Naive thymus-derived CD8-positive, alpha-beta T cell (primary cell): ENCODE measurements around the gene RIPPLY2. TPM values are rescaled to one million over a fixed set of nuclear protein-coding genes. Genes with fewer than 3 reads are reported as not detected.
"Not testable (repeated sequence)": the region's sequence is repeated elsewhere in the genome, so short reads cannot be mapped to it uniquely, and the experiment has no call there.

Experiments used
- ATAC-seq, 2 donors: fragments of 150-1000 bp; cut with Tn5 transposase in 1 of 2; sonication (Bioruptor Pico), chemical (Tn5 transposase) in 1 of 2; 1 replicate in 1 of 2; 2 replicates in 1 of 2; pipeline ENCODE4 v1.10.0; 2021; ENCODE audit warnings: mild to moderate bottlenecking in 2 of 2, moderate library complexity in 2 of 2
- POLR2A ChIA-PET: fragments of 350-600 bp; sonication (Branson Sonifier 250); formaldehyde crosslinking; loops from one replicate; lab custom pipeline; 2021; ENCODE audit warnings: antibody characterized with exemption; lab: Charles Lee
- DNase-seq, 10 donors: peaks; one replicate each; pipeline versions ENCODE4 v3.0.0 to v3.0.0-alpha.2; 2020 to 2022
- H3K27ac Mint-ChIP-seq, 10 donors: one replicate each; pipeline ENCODE4 v1.8.0; 2020 to 2022; ENCODE audit warnings: mild to moderate bottlenecking in 10 of 10, mixed read lengths in 10 of 10, moderate library complexity in 4 of 10, inconsistent platforms in 1 of 10
- H3K27me3 Mint-ChIP-seq, 5 donors: one replicate each; pipeline ENCODE4 v1.8.0; 2021 to 2022; ENCODE audit warnings: mixed read lengths in 5 of 5
- H3K36me3 Mint-ChIP-seq, 3 donors: one replicate each; pipeline ENCODE4 v1.8.0; 2020 to 2022; ENCODE audit warnings: mixed read lengths in 3 of 3, mild to moderate bottlenecking in 2 of 3, inconsistent platforms in 1 of 3
- H3K4me1 Mint-ChIP-seq, 4 donors: one replicate each; pipeline ENCODE4 v1.8.0; 2021 to 2022; ENCODE audit warnings: mixed read lengths in 4 of 4
- H3K4me3 Mint-ChIP-seq, 10 donors: one replicate each; pipeline ENCODE4 v1.8.0; 2020 to 2022; ENCODE audit warnings: mild to moderate bottlenecking in 10 of 10, mixed read lengths in 10 of 10, moderate library complexity in 6 of 10, inconsistent platforms in 1 of 10
- H3K9me3 Mint-ChIP-seq, 9 donors: one replicate each; pipeline ENCODE4 v1.8.0; 2020 to 2022; ENCODE audit warnings: mixed read lengths in 9 of 9, mild to moderate bottlenecking in 3 of 9, inconsistent platforms in 1 of 9, moderate library complexity in 1 of 9
- polyA plus RNA-seq, 3 donors: library from polyadenylated mRNA; unstranded; fragments of 300-500 nt; fragmentation: Illumina TruSeq; gene quantifications; one replicate each; pipeline ENCODE4 v1.2.3, GENCODE V29; 2021
- total RNA-seq, 8 experiments: library from RNA in 2 of 8; stranded (reverse) in 2 of 8; gene quantifications; one replicate each; pipeline ENCODE4 v1.2.3 and lab custom pipeline; 2021 to 2026

RIPPLY2 gene
- total and polyA plus RNA-seq, 5 experiments from 2014 or later, result not detected

DNA sequence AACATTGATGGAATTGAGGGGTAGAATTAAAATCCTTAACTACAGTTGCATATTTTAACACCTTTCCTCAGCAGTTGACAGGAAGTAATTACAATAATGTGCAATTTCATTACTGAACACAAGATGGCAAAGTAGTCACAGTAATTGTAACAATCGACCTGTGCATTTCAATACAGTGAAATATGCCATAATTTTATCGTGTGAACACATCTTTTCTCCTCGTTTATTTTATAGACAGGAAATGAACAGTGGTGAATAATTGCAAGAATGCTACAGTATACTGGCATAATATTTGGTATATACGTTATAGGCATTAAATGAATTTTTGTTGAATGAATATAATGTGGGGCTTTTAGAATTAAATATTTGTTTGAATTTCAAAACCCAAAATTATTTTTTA, 31.4 kb downstream of the RIPPLY2 start:
- DNase-seq (peak in 3 of 10 donors; percentile 38 to 50 (median 47)), ATAC-seq (peak; percentile 58 to 70)
- Mint-ChIP-seq H3K4me1 (peaks cover 11 to 37% (median 27%) of the 10 kb centered on the region in 4 donors), H3K36me3 (peaks cover 0 to 6% (median 4%) of the 10 kb centered on the region in 3 donors), H3K4me3 (no peak overlapping the region), H3K27me3 (no peaks in the 10 kb centered on the region), H3K27ac (no peak overlapping the region), H3K9me3 (no peaks in the 10 kb centered on the region)
- POLR2A ChIA-PET, result no interaction called here

DNA sequence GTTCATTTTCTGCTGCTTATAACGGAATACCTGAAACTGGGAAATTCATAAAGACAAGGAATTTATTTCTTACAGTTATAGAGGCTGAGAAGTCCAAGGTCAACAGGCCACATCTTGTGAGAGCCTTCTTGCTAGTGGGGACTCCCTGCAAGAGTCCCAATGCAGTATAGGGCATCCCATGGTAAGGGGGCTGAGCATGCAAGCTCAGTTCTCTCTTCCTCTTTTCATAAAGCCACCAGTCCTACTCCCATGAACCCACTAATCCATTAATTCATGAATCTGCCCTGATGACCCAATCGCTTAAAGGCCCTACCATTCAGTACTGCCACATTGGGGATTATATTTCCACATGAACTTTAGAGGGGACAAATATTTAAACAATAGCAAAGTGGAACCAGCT, 32.8 kb downstream of the RIPPLY2 start:
- no peaks in the 10 kb centered on the region for H3K9me3 Mint-ChIP-seq
- POLR2A ChIA-PET, result no interaction called here
- peaks cover 9 to 34% (median 20%) of the 10 kb centered on the region in 4 donors for H3K4me1 Mint-ChIP-seq
- no peak for ATAC-seq
- no peak overlapping the region for H3K4me3 Mint-ChIP-seq
- H3K27ac Mint-ChIP-seq, result no peak overlapping the region
- peaks cover 0 to 8% (median 6%) of the 10 kb centered on the region in 3 donors for H3K36me3 Mint-ChIP-seq
- no peak for DNase-seq
- H3K27me3 Mint-ChIP-seq, result no peaks in the 10 kb centered on the region

GRCh38 chr6:83889621-83890020, 36.5 kb downstream of the RIPPLY2 start:
- no peaks in the 10 kb centered on the region for H3K9me3 Mint-ChIP-seq
- POLR2A ChIA-PET, result no interaction called here
- no peak overlapping the region for H3K4me3 Mint-ChIP-seq
- H3K36me3 Mint-ChIP-seq, result peaks cover 5 to 19% (median 9%) of the 10 kb centered on the region in 3 donors
- ATAC-seq, result no peak
- no peak overlapping the region for H3K27ac Mint-ChIP-seq
- H3K27me3 Mint-ChIP-seq, result no peaks in the 10 kb centered on the region
- no peak for DNase-seq
- H3K4me1 Mint-ChIP-seq, result peaks cover 14 to 34% (median 32%) of the 10 kb centered on the region in 4 donors

DNA sequence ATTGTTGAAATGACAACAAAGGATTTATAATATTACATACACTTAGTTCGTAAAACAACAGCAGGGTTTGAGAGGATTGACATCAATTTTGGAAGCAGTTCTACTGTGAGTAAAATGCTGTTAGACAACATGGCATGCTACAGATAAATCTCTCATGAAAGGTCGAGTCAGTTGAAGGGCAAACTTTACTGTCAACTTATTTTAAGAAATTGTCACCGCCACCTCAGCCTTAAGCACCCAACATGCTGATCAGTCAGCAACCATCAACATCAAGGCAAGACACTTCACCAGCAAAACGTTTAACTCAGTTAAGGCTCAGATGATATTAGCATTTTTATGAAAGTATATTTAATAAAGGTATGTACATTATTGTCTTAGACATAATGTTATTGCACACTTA, 37.4 kb downstream of the RIPPLY2 start:
- H3K9me3 Mint-ChIP-seq, result no peaks in the 10 kb centered on the region
- H3K27me3 Mint-ChIP-seq, result no peaks in the 10 kb centered on the region
- POLR2A ChIA-PET, result no interaction called here
- H3K4me3 Mint-ChIP-seq, result no peak overlapping the region
- H3K27ac Mint-ChIP-seq, result no peak overlapping the region
- ATAC-seq (no peak), DNase-seq (no peak)
- peaks cover 16 to 40% (median 34%) of the 10 kb centered on the region in 4 donors for H3K4me1 Mint-ChIP-seq
- H3K36me3 Mint-ChIP-seq, result peaks cover 5 to 28% (median 16%) of the 10 kb centered on the region in 3 donors

GRCh38 chr6:83891586-83891985, 38.4 kb downstream of the RIPPLY2 start:
- H3K27me3 Mint-ChIP-seq, result no peaks in the 10 kb centered on the region
- POLR2A ChIA-PET, result no interaction called here
- peaks cover 20 to 48% (median 35%) of the 10 kb centered on the region in 4 donors for H3K4me1 Mint-ChIP-seq
- H3K36me3 Mint-ChIP-seq, result peaks cover 12 to 36% (median 26%) of the 10 kb centered on the region in 3 donors
- no peak for DNase-seq
- no peak overlapping the region for H3K4me3 Mint-ChIP-seq
- H3K9me3 Mint-ChIP-seq, result peaks cover 0 to 7% (median 0%) of the 10 kb centered on the region in 9 donors
- H3K27ac Mint-ChIP-seq, result no peak overlapping the region
- no peak for ATAC-seq

- DNase-seq (no peak), ATAC-seq (no peak)
- H3K36me3 Mint-ChIP-seq, result peaks cover 12 to 40% (median 35%) of the 10 kb centered on the region in 3 donors
- H3K4me3 Mint-ChIP-seq, result no peak overlapping the region
- peaks cover 0 to 13% (median 3%) of the 10 kb centered on the region in 9 donors for H3K9me3 Mint-ChIP-seq
- H3K27me3 Mint-ChIP-seq, result no peaks in the 10 kb centered on the region
- POLR2A ChIA-PET, result no interaction called here
- peaks cover 20 to 48% (median 35%) of the 10 kb centered on the region in 4 donors for H3K4me1 Mint-ChIP-seq
- peak overlapping the region in 1 of 10 donors; percentile 49 for H3K27ac Mint-ChIP-seq
Observed at GRCh38 chr6:83893024-83893423, 39.9 kb downstream of the RIPPLY2 start.

DNA sequence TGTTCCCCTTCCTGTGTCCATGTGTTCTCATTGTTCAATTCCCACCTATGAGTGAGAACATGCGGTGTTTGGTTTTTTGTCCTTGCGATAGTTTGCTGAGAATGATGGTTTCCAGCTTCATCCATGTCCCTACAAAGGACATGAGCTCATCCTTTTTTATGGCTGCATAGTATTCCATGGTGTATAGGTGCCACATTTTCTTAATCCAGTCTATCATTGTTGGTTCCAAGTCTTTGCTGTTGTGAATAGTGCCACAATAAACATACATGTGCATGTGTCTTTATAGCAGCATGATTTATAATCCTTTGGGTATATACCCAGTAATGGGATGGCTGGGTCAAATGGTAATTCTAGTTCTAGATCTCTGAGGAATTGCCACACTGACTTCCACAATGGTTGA, 43.9 kb downstream of the RIPPLY2 start:
- H3K27ac Mint-ChIP-seq, H3K27me3 Mint-ChIP-seq, H3K4me3 Mint-ChIP-seq, DNase-seq, POLR2A ChIA-PET, ATAC-seq: not testable (repeated sequence)
- peaks cover 17 to 46% (median 33%) of the 10 kb centered on the region in 4 donors for H3K4me1 Mint-ChIP-seq
- H3K36me3 Mint-ChIP-seq, result peaks cover 27 to 56% (median 48%) of the 10 kb centered on the region in 3 donors
- H3K9me3 Mint-ChIP-seq, result peaks cover under 1 to 37% (median 26%) of the 10 kb centered on the region in 9 donors

DNA sequence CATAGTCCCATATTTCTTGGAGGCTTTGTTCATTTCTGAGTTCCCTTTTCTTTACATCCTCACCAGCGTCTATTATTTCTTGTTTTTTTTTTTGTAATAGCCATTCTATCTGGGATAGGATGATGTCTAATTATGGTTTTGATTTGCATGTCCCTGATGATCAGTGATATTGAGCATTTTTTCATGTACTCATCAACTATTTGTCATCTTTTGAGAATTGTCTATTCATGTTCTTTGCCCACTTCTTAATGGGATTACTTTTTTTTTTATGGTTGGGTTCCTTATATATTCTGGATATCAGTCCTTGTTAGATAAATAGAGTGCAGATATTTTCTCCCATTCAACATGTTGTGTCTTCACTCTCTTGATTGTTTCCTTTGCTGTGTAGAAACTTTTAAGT, 48.5 kb downstream of the RIPPLY2 start:
- POLR2A ChIA-PET, result no interaction called here
- no peak for DNase-seq
- Mint-ChIP-seq H3K4me1 (peaks cover 25 to 64% (median 44%) of the 10 kb centered on the region in 4 donors), H3K36me3 (peaks cover 45 to 71% (median 52%) of the 10 kb centered on the region in 3 donors), H3K9me3 (peaks cover 11 to 73% (median 53%) of the 10 kb centered on the region in 9 donors), H3K4me3 (peak overlapping the region in 1 of 10 donors; percentile 30), H3K27ac (no peak overlapping the region), H3K27me3 (no peaks in the 10 kb centered on the region)
- no peak for ATAC-seq

DNA sequence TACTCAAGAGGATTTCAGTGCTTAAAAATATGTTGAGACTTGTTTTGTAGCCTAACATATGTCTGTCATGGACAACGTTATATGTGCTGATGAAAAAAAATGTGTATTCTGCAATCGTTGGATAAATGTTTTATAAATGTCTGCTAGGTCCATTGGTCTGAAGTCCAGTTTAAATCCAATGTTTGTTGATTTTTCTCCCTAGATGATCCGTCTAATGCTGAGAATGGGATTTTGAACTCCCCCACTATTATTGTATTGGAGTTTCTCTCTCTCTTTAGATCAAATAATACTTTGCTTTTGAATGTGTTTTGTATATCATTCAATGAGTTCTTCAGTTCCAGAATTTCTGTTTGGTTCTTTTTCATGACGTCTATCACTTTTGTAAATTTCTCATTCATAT, 51.2 kb downstream of the RIPPLY2 start:
- Mint-ChIP-seq H3K4me1 (peaks cover 33 to 73% (median 55%) of the 10 kb centered on the region in 4 donors), H3K36me3 (peaks cover 54 to 75% (median 59%) of the 10 kb centered on the region in 3 donors), H3K9me3 (peaks cover 11 to 67% (median 51%) of the 10 kb centered on the region in 9 donors), H3K27ac (no peak overlapping the region), H3K27me3 (no peaks in the 10 kb centered on the region), H3K4me3 (no peak overlapping the region)
- POLR2A ChIA-PET, result no interaction called here
- ATAC-seq, result no peak
- no peak for DNase-seq

GRCh38 chr6:83905648-83906047, 52.5 kb downstream of the RIPPLY2 start:
- H3K27me3 Mint-ChIP-seq, result no peaks in the 10 kb centered on the region
- no peak overlapping the region for H3K27ac Mint-ChIP-seq
- POLR2A ChIA-PET, result no interaction called here
- peaks cover 52 to 68% (median 66%) of the 10 kb centered on the region in 3 donors for H3K36me3 Mint-ChIP-seq
- DNase-seq (no peak), ATAC-seq (no peak)
- H3K4me3 Mint-ChIP-seq, result peak overlapping the region in 2 of 10 donors; percentile 16 to 34
- peaks cover 11 to 58% (median 44%) of the 10 kb centered on the region in 9 donors for H3K9me3 Mint-ChIP-seq
- peaks cover 34 to 69% (median 51%) of the 10 kb centered on the region in 4 donors for H3K4me1 Mint-ChIP-seq

Other genes starting within 250 kb of the RIPPLY2 start
- not detected for gene SNAP91, start 144.3 kb upstream of the RIPPLY2 start, total RNA-seq
- gene SNAP91, start 144.3 kb upstream of the RIPPLY2 start, polyA plus RNA-seq, result not detected
- 10 to 100 TPM; 17.2 to 20.8 TPM for gene CYB5R4, start 6.3 kb downstream of the RIPPLY2 start, total RNA-seq
- gene CYB5R4, start 6.3 kb downstream of the RIPPLY2 start, polyA plus RNA-seq, result 10 to 100 TPM; 23.4 to 32.5 (median 26.2) TPM
- not detected for gene MRAP2, start 180.4 kb downstream of the RIPPLY2 start, total RNA-seq
- gene MRAP2, start 180.4 kb downstream of the RIPPLY2 start, polyA plus RNA-seq, result not detected